ENCODE measurements around the gene SLCO3A1.

The SLCO3A1 gene

DNA sequence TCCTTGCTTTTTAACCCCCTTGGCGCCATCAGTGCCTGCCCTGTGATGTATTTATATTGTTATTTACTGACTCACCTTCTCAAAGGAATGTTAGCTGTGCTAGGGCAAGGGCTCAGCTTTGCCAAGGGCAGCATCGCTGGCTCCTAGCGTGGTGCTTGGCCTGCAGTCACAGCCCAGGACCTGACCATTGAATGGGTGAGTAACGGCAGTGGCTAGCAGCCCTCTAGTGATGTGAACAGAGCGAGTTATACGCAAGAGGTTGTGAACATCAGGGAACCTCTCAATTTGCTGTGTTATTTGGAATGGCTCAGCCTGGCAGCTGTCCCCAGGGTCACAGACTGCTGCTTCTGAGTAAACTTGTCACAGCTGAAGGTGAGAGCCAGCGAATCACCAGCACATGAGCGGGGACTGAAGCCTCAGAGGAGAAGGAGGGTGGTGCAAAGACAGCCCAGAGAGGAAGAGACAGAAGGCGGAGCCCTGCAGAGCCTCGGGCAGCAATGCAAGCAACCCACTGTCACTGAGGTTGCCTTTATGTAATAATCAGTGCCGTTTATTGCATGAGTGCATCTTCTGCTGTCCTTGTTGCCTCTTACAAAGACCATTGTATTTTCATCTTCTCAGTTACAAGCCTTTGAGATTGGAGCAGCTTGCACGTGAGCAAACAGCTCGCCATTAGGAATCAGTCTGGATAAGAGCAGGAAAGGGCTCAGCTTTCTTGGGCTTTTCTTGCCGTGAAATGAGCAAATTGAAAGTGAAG, 158.3 kb downstream of the SLCO3A1 start:
- no peak for FAIRE-seq

- FAIRE-seq: no peak
Observed at GRCh38 chr15:92012368-92012629, 158.8 kb downstream of the SLCO3A1 start.

DNA sequence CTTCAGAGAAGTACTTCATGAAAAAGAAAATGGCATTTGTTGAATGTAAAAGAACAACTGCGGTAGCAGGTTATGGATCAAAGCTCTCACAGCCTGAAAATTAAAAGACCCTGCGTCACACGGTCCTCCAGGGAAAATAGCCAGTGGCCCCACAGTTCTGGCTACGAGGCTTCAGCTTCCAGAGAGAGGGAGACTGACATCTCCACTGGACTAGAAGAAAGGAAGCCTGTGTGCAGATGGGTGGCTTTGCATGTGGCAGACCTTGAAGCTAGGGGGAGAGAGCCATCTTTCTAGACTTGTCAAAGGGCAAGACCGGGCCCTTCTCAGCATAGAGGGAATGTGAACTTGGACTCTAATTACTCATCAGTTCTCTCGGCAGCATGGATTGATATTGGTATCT, 159.4 kb downstream of the SLCO3A1 start:
- no peak for FAIRE-seq

DNA sequence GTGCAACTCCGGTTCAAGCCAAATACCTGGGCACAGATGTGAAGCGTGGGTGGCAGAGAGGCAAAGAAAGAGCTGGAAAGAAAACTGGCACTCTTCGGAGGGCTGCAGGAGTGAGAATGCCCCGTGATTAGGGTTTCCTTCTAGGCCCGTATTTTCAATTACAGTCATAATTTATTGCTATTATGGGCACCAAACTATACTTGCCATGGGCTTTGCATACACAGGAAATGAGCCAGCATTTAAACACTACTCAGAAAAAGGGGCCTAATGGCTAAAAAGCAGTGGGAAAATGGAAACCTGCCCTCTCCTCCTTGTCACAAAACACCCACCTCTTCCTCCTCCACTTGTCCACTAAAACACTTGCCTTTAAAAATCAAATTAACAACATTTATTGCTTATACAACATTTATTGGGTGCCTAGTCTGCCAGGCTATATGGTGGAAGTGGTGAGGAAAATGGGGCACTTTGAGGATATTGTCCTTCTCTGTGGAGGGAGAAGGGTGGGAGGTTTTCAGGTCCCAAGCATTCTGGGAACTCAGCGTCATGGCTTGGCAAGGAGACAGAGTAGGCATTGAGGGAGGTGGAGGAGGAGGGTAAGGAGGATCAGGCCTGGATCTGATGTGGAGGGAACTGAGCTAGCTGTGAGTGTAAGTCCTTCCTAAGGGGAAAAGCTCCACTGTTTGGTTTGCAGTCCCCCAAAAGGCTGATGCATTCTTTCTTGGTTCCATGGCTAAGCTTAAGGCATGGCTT, 160.9 kb downstream of the SLCO3A1 start:
- FAIRE-seq: no peak

- FAIRE-seq: no peak
Observed at GRCh38 chr15:92017882-92018534, 164.5 kb downstream of the SLCO3A1 start.

GRCh38 chr15:92018535-92019239, 165.2 kb downstream of the SLCO3A1 start:
- peak; percentile 27 for FAIRE-seq

- FAIRE-seq: no peak
Observed at GRCh38 chr15:92019706-92020105, 166.2 kb downstream of the SLCO3A1 start.

GRCh38 chr15:92020207-92020606, 166.7 kb downstream of the SLCO3A1 start:
- no peak for FAIRE-seq

DNA sequence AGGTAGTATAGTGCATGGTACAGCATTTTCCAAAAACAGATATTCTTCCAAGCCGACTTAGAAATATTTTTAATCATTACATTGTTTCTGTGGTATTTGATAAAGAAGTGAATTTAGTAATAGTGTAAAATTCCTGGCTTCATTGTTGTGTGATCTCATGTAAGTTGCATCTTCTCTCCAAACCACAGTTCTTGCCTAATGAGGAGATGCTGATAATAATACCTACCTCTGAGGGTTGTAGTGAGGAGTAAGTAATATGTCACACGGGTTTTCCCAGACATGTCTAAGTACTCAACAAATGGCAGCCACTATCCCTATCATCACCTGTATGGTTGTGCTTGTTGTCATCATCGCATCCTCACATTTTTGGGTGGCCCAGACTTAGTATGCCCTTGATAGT, 167.3 kb downstream of the SLCO3A1 start:
- FAIRE-seq: no peak

- no peak for FAIRE-seq
Observed at GRCh38 chr15:92021792-92022191, 168.3 kb downstream of the SLCO3A1 start.

GRCh38 chr15:92023965-92024364, 170.5 kb downstream of the SLCO3A1 start:
- FAIRE-seq: no peak

DNA sequence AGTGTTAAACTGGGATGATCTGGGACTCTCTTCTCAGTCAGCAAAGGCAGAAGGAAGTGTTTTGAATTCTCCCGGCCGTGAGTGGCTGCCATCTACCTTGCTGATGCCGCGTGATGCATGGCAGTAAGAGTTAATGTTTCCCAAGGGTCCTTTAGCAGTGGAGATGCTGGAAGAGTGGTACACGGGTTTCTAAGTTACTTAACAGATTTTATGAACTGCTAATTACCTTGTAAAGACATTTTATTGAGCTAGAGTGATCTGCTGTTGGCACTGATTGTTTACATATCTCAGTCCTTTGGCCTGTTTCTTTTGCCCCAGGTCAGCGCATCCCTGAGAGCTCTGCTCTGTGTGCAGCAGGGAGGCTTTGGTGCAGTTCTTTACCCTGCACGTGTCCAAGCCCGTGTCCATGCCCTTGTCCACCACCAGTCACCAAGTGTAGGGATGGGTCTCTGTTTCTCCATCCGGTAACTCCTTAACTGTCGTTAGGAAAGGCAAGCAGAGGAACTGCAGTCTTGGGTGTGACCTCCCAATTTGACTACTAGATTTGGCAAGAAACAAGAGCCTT, 172.3 kb downstream of the SLCO3A1 start:
- no peak for FAIRE-seq

DNA sequence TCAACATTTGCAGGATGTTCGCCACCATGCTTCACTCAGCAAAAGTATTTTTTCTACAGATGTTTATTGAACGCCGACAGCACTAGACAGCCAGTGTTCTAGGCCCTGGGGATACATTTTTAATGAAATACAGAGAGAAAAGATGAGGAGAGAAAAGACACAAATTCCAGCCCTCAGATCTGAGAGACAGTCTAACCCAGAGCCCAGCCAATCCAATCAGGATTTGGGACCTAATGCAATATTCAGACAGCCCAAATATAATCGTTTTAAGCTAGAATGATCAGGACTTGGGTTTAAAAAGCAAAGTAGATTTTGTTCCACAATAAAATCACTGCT, 174.8 kb downstream of the SLCO3A1 start:
- FAIRE-seq: no peak

- FAIRE-seq: no peak
Observed at GRCh38 chr15:92029767-92030166, 176.3 kb downstream of the SLCO3A1 start.

DNA sequence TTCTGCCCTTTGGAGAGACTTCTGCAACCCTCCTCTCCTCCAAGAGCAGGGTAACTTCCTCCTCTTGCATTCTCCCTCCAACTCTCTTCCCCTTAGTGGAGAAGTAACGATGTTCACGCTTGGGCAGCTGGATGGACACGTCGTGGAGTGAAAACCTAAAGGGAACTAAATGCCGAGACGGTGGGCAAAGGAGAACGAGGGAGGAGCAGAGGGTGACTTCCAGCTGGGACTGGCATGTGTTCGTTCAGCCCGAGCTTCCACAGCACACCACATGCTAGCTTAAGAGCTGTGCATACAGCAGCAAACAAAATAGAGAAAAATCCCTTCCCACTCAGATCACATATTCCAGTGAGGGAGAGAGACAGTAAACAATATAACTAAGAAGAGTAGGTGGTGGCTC, 179.8 kb downstream of the SLCO3A1 start:
- FAIRE-seq: no peak

GRCh38 chr15:92033723-92034122, 180.2 kb downstream of the SLCO3A1 start:
- FAIRE-seq: no peak

GRCh38 chr15:92034227-92034626, 180.7 kb downstream of the SLCO3A1 start:
- FAIRE-seq: no peak

GRCh38 chr15:92035551-92035950, 182.0 kb downstream of the SLCO3A1 start:
- no peak for FAIRE-seq

GRCh38 chr15:92035961-92036360, 182.5 kb downstream of the SLCO3A1 start:
- no peak for FAIRE-seq

- no peak for FAIRE-seq
Observed at GRCh38 chr15:92037491-92037890, 184.0 kb downstream of the SLCO3A1 start.

GRCh38 chr15:92040350-92040749, 186.8 kb downstream of the SLCO3A1 start:
- FAIRE-seq: no peak

GRCh38 chr15:92041371-92041770, 187.9 kb downstream of the SLCO3A1 start:
- FAIRE-seq: no peak

- no peak for FAIRE-seq
Observed at GRCh38 chr15:92043283-92043682, 189.8 kb downstream of the SLCO3A1 start.

All from islet of Langerhans (tissue), 1 donor.